Measurements from ENCODE around the gene GPATCH8.
"Not testable (repeated sequence)": the region's sequence is repeated elsewhere in the genome, so short reads cannot be mapped to it uniquely, and the experiment has no call there.

Gene GPATCH8

GRCh38 chr17:44375196-44376017 lies 127.8 kb downstream of the GPATCH8 start:
- no peak for DNase-seq (ENCODE audit: low read depth in 3 of 3)

DNA sequence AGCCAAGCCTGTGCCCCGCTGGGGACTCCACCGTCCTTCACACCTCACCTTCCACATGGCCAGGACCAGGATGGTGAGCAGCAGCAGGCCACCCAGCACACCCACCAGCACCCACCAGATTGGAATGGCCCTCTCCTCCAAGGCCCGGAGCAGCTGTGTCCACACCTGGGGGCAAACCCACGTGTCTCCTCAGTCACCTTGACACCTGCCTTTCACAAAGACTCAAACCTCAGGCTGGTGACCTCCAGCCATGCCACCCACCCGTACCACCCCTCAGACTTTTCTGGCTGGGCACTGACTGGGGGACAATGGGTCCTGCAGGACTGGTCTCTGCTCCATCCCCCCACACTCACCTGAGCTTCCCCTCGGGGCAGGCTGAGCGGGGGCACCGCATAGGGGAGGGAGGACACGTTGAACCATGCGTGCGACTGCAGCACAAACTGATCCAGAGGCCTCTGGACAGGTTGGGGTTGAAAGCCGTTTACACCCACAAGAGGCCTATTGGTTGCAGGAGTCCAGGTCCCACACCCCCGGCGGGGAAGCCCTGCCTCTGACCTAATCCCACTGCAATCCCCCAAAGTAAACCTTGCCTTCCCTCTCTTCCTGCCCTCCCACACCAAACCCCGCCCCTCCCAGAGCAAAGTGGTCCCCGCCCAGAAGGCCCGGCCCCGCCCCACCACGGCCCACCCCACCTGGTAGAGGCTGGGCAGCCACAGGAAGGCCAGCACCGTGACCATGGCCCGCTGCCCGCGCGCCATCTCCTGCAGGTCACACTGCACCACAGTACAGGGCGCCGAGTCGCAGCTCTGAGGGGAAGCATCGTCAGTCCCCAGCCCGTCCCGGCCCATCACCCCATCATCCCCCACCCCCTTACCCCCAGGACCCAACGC lies 128.7 kb downstream of the GPATCH8 start:
- DNase-seq (ENCODE audit: low read depth in 3 of 3) = no peak

GRCh38 chr17:44372036-44372435 lies 131.2 kb downstream of the GPATCH8 start:
- DNase-seq (ENCODE audit: low read depth in 3 of 3) = no peak

GRCh38 chr17:44369414-44370023 lies 133.7 kb downstream of the GPATCH8 start:
- not testable (repeated sequence) for DNase-seq (ENCODE audit: low read depth in 3 of 3)

DNA sequence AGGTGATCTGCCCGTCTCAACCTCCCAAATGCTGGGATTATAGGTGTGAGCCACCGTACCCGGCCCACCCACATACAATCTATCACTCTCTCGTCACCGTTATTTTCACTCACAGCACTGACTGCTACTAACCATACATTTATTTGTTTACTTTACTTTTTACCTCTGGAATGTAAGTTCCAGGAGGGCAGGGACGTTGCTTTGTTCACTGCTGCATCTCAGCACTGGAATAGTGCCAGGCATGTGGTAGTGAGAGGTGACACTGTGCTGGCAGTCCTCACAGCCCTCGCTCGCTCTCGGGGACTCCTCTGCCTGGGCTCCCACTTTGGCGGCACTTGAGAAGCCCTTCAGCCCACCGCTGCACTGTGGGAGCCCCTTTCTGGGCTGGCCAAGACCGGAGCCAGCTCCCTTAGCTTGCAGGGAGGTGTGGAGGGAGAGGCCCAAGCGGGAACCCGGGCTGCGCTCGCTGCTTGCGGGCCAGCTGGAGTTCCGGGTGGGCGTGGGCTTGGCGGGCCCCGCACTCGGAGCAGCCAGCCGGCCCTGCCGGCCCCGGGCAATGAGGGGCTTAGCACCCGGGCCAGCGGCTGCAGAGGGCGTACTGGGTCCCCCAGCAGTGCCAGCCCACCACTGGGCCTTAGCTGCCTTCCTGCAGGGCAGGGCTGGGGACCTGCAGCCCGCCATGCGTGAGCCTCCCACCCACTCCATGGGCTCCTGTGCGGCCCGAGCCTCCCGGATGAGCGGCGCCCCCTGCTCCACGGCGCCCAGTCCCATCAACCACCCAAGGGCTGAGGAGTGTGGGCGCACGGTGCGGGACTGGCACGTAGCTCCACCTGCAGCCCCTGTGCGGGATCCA lies 134.6 kb downstream of the GPATCH8 start:
- DNase-seq (ENCODE audit: low read depth in 3 of 3) = not testable (repeated sequence)

DNA sequence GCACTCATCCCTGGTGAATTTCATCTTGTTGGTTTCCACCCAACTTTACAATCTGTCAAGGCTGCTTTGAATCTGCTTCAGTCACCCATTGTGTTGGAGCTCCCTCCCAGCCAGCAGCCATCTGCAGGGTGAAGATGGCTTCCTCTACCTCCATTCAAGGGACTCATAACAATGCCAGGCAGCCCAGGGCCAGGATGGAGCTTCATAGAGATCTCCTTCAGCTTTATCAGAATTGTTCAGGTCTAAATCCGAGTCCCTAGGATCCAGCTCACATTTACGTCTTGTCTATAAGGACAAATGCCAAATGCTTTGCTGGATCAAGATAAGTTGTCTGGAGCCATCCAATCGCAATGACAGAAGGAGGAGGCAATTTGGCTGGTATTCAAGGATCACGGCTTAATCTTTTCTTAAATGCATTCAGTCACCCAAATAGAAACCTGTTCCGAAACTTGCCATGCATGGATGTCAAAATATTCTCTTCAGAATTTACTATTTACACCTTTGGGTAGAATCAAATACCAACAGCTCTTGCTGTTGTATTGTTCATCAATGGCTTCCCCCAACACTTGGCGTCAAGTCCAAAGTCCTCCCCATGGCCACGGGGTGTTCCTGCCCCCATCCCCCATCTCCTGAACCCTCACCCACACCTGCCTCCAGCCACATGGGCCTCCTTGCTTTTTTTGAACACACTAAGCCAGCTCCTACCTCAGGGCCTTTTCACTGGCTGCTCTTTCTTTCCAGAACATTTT lies 135.8 kb downstream of the GPATCH8 start:
- no peak for DNase-seq (ENCODE audit: low read depth in 3 of 3)

GRCh38 chr17:44365051-44365450 lies 138.2 kb downstream of the GPATCH8 start:
- DNase-seq (ENCODE audit: low read depth in 3 of 3) = not testable (repeated sequence)

GRCh38 chr17:44363613-44364159 lies 139.5 kb downstream of the GPATCH8 start, which contains the start of gene FAM171A2:
FAM171A2 (minus strand) TSS chr17:44363853; CDS start chr17:44363714, 139 bp downstream.
- DNase-seq (ENCODE audit: low read depth in 3 of 3) = peak in 2 of 3 experiments; percentile 35 to 61

GRCh38 chr17:44362949-44363612 lies 140.1 kb downstream of the GPATCH8 start:
- DNase-seq (ENCODE audit: low read depth in 3 of 3) = no peak

DNA sequence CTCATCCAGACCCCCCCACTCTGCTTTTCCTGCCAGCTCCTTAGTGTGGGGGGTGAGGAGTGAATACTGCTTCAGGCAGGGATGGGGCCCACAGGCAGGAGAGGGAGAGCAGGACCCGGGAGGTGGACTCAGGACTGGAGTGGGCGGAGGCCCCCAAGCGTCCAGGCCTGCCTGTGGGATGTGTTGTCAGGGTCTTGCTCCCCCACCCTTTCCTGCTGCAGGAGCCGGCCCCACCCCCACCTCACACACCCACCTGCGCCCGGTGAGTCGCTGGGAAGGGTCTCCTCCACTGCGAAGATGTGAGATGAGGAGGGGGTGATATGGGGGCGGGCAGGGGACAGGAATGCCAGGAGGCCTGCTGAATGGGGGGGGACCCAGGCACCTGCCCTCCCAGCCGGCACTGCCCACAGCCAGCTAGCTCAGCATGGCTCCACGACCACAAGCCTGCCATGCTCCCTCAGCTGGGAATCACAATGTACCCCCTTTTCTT lies 140.7 kb downstream of the GPATCH8 start:
- DNase-seq (ENCODE audit: low read depth in 3 of 3) = no peak

- DNase-seq (ENCODE audit: low read depth in 3 of 3) = no peak
These were observed 141.6 kb downstream of the GPATCH8 start for GRCh38 chr17:44361292-44362260.

DNA sequence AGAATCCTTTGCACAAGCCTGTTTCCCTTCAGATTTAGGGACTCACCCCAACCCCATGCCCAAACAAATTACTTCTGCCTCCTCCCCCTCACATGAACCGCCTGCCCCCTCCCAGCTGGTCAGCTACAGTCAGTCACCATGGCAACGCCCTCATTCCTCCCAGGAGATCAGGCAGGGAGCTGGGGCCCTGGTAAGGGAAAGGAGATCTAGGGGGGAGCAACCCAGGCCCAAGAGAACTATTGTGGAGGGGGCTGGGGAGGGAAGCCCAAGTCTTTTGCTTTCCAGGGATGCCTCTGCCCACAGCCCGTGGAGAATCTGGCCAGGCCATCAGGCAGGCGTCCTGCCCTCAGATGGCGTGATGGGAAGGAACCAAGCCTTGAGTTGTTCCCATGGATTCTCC lies 142.4 kb downstream of the GPATCH8 start:
- DNase-seq (ENCODE audit: low read depth in 3 of 3) = no peak

DNA sequence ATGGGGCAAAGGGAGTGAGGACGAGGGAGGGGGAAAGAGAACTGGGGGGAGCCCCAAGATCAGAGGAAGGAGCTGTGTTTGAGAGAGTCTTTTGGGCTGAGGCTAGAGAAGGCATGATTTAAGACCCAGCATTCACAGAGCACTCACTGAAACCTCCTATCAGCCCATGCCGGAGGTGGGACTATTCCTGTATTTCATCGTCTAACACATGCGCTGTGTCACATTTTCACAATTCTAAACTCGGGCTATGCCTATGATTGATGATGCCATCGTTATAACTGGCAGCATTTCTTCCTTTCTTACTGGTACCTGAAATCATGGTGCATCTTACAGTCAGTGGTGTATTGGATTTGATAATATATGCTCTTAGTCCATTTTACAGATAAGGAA lies 143.1 kb downstream of the GPATCH8 start:
- DNase-seq (ENCODE audit: low read depth in 3 of 3) = no peak

DNA sequence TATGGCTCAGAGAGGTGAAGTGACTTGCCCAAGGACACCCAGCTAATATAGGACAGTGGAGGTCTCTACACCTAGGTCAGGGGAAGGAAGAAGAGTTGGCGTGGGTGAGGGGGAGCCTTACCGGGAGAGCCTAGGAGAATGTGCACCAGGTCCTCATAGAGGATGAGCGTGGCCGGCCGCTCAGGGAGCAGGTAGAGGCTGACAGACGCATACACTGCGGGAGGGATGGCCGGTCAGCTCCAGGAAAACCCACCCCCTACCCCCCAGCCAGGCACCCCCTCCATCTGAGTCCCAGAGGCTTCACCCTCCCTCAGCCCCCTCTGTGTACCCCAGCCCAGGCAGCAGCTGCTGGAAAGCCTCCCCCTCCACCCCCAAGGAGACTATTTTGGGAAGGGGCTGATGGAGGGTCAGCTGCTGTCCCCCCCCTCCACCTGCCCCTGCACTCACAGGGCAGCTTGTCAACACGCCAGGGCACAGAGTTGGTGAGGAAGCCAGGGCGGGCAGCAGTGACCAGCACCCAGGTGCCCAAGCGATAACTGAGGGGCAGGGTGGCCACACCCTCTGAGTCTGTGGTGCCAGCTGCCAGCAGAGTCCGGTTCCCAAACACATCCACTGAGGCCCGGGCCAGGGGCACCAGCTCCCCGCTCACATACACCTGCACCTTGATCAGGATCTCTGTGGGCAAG lies 143.6 kb downstream of the GPATCH8 start:
- DNase-seq (ENCODE audit: low read depth in 3 of 3) = no peak

GRCh38 chr17:44359006-44359405 lies 144.2 kb downstream of the GPATCH8 start:
- DNase-seq (ENCODE audit: low read depth in 3 of 3) = no peak

DNA sequence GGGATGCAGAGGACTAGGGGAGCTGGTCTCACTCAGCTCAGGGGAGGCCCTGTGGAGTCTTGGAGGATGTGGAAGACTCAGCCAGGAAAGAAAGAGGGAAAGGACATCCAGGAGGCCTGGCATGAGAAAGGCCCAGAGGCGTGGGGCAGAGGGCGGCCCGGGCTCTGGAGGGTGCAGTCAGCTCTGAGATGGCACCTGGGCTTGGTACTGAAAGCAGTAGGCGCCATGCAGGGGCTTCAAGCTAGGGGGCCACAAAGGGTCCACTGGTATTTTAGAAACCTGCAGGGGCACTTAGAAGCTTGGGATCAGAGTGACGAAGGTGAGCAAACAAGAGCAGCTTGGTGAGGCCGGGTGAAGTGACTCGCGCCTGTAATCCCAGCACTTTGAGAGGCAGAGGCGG lies 145.1 kb downstream of the GPATCH8 start:
- no peak for DNase-seq (ENCODE audit: low read depth in 3 of 3)

GRCh38 chr17:44356241-44356640 lies 147.0 kb downstream of the GPATCH8 start:
- no peak for DNase-seq (ENCODE audit: low read depth in 3 of 3)

GRCh38 chr17:44355642-44356099 lies 147.5 kb downstream of the GPATCH8 start:
- no peak for DNase-seq (ENCODE audit: low read depth in 3 of 3)

All from stimulated activated CD4-positive, alpha-beta T cell treated with anti-CD3 and anti-CD28 coated beads, TNF-alpha, amount 100 ng/mL, for 24 hours (primary cell).